ENCODE results near the gene MYH6.
"Not testable (repeated sequence)": the region's sequence is repeated elsewhere in the genome, so short reads cannot be mapped to it uniquely, and the experiment has no call there.

MYH6 gene

DNA sequence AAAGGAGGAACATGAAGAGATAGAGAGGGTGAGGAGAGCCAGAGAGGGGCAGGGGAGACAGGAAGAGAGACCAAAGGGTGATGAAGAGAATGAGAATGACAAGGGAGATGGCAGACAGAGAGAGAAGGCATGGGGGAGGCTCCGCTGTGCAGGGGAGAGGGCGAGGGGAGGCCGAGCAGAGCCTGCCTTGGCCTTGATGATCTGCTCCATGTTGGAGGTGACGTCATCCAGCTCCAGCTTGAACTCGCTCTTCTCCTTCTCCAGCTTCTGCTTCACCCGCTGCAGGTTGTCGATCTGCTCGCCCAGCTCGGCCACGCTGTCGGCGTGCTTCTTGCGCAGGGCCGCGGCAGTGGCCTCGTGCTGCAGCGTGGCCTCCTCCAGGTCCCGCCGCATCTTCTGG is 18.2 kb downstream of the MYH6 start:
- not testable (repeated sequence) for ATAC-seq

DNA sequence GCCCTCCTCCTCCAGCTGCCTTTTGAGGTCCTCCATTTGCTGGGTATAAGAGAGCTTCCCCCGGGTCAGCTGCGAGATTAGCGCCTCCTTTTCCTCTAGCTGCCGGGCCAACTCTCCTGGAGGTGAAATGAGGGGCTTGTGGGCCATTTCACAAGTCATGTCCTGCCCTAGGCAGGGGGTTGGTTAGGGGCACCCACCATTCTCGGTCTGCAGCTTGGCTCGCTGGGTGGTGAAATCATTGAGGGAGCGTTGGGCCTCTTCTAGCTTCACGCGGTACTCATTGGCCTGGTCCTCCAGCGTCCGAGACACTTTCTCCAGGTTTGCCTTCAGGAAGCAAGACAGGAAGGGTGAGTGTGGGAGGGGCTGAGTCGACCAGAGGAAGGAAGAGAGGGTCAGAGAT is 18.7 kb downstream of the MYH6 start:
- no peak for ATAC-seq

DNA sequence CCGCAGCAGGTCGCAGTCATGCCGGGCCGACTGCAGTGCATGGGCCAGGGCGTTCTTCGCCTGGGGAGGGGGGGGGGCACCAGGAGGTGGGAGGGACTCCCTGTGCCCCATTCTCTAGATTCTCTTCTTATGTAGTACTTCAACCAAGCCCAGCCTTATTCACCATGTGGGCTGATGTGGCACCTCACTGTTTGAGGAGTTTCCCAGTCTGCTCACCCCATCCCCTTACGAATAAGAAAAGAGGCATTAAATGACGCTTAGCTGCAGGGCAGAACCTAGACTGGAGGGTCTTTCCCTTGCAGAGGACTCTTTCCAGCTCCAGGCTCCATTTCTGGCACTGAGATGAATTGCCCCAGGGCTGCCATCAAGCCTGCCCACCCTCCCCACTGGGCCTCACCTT is 19.1 kb downstream of the MYH6 start:
- ATAC-seq = no peak

DNA sequence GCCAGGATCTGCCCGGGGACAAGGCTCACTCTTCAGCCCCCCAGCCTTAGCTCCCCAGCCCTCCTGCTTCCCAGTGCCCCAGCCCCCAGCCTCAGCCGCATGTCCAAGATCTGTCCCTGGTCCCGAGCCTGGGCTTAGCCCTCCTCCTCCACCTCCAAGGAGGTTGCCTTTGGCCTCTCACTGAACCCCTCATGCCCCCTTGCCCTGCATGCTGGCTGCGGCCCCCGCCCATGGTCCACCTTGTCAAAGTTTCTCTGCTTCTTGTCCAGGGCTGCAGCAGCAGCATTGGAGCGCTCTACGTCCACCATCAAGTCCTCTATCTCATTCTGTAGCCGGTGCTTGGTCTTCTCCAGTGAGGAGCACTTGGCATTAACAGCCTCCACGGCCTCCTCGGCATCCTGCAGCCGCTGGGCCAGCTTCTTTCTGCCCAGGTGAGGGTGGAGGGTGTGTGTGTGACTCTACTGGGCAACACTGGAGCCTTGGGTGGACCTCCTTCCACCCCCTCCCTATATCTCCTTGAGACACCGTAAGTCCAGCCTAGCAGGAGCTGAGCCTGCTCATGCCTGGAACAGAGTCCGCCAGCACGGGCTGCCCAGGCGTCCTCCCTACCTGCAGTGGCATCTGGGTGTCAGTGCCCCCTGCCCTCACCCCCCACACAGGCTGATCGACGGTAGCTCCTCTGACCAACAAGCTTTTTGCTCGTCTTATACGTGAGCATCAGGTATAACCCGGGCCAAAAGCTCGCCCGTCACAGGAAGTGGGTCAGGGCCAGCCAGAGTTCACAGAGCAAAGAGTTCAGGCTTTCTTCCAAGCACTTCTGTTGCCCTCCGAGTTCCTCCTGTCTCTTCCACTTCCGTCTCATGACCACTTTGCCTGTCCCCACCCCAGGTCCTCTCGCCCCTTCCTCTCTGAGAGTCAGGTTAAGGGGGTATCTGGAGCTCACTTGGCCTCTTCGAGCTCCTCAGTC is 19.9 kb downstream of the MYH6 start:
- no peak for ATAC-seq

DNA sequence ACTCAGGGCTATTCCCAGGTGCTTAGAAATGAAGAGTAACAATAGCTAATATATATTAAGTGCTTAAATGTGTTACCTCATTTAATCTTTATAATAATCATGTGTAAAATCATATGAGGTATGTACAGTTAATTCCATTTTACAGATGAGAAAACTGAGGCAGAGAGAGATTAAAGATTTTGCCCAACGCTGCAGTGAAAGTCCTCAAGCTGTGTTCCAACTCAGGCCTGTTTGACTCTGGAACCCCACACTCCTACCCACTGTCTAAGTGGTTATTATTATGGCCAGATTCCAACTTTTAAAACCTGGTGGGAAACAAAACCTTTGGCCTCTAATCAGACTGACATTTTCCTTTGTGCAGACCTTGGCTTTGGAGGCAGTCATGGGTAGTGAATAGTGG is 21.1 kb downstream of the MYH6 start:
- no peak for ATAC-seq

DNA sequence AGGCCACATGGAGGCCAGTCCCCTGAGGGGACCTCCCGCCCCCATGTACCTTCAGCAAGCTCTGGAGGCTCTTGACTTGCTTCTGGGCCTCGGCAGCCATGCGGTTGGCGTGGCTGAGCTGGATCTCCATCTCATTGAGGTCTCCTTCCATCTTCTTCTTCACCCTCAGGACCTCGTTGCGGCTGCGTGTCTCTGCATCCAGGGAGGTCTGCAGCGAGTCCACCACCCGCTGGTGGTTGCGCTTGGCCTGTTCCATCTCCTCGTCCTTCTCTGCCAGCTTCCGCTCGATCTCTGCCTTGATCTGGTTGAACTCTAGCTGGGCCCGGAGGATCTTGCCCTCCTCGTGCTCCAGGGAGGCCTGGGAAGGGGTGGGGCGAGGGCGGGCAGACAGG is 21.8 kb downstream of the MYH6 start:
- ATAC-seq = not testable (repeated sequence)

DNA sequence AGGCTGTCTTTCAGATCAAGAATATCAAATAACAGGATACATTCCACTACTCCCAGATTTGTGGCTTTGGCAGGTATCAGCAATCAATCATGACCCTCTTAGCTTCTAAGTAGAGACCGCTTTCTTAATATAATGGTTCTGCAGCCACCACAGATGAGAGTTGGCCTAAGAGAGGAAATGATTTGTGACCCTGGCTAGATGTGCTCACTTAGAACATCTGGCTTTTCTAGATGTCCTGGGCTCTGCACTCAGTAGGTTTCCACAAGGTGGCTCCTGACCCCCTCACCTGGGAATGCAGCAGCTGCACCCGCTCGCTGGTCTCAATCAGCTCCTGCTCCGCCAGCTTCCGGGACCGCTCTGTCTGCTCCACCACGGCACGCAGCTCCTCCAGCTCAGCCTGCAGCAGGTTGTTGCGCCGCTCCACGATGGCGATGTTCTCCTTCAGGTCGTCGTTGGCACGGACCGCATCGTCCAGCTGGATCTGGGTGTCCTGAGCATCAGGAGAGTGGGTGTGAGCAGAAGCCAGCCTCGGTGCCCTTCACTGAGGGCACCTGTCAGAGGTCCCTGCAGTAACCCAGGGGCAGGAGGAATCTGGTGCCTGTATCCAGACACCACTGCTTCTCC is 22.3 kb downstream of the MYH6 start:
- no peak for ATAC-seq

DNA sequence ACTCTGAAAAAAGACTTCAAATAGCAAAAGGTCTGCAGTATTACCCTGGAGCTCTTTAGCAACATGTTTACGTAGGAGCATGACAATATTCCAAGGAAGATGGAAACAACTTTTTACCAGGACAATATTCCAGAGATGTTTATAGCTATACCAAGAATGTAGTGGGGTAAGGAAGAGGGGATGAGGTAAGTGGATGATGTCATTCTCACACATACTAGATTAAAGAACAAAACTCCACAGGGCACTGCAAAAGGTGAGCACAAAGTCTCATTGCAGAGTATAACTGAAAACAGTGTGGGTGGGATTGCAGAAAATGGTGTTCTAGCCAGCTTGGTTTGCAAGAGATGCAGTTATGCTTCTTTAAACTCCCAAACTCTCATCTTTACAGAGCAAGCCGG is 22.8 kb downstream of the MYH6 start:
- ATAC-seq = no peak

DNA sequence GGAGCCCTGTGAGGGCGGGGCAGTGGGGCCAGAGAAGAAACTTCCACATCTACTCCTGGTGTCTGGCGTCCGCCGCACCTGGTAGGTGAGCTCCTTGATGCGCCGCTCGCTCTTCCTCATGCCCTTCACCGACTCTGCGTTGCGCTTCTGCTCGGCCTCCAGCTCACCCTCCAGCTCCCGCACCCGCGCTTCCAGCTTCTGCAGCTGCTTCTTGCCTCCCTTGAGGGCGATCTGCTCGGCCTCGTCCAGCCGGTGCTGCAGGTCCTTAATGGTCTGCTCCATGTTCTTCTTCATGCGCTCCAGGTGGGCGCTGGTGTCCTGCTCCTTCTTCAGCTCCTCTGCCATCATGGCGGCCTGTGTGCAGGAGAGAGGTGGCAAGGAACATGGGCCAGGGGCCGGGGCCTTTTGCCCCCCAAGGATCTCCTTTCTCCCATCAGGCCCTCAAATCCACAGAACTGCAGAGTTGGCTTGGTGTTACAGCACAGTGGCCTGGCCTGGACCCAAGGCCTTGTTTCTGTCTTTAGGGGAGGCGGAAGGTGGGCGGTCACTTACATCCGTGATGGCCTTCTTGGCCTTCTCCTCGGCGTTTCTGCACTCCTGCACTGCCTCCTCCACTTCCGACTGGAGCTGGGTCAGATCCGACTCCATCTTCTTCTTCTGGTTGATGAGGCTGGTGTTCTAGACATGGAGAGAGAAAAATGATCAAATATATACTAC is 23.6 kb downstream of the MYH6 start:
- ATAC-seq = no peak

DNA sequence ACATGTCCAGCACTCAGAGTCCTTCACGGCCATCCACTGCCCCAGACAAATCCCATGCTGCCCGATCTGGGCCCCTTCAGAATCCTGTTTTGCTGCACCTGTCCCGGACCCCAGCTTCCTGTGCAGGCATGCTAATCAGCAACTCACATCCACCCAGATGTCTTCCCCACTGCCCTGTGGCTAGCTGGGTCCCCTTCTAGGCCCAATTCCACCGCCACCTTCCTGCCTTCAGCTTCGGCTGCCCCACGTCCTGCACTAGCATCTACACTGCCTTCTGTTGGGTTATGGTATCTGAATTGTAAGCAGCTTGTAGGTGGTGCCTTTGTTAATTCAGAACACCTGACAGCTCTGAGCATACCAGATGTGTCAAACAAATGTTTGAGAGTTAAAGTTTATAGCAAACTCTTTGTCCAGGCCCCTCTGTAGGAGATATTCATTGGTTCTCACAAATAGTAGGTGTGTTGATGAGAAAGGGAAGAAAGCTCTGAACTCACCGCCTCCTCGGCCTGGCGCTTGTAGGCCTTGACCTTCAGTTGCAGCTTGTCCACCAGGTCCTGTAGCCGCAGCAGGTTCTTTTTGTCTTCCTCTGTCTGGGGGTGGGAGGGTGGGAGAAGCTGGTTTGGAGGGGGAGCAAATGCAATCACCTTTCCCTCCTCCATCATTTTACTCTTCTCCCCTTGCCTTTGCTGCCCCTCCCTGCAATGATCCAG is 25.2 kb downstream of the MYH6 start:
- ATAC-seq = no peak

DNA sequence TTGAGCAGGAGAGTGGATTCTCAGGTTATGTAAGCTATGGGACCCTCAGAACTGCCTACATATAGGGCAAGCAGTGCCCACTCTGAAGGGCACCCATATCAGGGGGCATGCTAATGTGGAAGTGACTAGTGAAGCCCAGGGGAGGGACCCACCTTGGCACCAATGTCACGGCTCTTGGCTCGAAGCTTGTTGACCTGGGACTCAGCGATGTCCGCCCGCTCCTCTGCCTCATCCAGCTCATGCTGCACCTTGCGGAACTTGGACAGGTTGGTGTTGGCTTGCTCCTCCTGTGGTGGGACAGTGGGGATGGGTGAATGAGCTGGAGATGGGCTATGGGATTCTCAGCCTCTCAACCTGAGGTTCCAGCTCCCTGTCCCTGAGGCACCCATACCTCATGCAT is 25.8 kb downstream of the MYH6 start:
- no peak for ATAC-seq

DNA sequence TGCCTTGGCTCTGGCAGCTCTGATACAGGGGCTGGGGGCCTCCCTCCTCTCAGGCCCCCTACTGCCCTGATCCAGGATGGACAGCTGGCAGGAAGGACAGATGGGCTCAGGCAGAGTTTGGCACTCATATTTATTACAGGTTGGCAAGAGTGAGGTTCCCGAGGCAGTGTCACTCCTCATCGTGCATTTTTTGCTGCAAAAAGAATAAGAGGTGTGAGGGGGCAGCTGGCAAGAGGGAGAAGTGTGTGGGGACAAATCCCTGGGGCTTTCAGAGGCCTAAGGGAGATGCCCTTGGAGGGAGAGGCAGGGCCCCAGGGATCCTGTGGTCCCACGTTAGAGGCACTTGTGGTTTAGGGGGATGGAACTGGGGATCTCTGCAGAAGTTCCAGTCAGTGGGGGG is 26.2 kb downstream of the MYH6 start:
- no peak for ATAC-seq

DNA sequence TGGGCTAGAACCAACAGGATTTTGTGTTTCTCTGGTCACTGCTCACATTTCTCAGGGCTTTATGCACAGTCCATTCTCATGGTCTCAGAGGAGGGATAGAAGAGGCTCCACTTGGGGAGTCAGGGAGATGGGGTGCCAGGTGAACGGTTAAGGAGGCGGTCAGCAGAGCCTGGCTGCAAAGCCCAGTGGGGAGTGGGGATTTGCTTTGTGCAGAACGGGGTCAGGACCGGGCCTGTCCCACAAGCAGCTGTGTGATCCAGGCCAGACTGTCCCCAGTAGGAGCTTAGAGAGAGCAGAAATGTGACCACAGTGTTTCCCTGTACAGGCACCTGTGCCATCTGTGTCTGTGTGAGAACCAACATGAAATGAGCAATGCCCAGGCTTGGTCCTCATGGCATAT is 27.1 kb downstream of the MYH6 start:
- no peak for ATAC-seq

DNA sequence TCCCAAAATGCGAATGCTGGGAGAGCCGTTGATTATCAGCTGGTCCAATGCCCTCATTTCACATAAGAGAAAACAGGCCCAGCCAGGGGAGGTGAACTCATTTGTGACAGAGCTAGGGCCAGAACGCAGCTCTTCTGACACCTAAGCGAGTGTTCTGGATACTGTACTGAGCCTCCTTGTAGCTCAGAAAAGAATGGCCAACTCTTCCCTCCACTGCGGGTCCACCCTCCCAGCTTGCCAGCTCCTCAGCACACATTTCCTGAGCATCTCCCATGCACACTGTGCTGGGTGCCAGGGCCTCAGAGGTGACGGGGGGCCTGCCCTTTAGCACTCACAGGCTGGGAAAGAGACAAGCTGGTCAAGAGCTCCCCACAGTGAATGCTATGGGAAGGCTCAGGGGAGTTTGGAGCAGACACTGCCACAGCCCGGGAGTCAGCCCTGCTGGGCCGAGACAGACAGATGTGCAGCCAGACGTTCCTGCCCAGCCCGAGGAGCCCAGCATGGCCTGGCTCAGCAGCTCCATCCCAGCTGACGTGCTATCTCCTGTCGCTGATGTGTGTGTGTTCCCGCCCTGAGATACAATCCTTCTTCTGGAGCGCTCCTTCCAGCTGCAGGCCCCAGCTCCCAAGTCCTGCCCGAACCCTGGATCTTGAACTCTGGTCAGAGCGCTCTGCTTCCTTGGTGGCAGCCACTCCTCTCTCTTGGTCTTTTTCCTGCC is 27.7 kb downstream of the MYH6 start:
- ATAC-seq = no peak

DNA sequence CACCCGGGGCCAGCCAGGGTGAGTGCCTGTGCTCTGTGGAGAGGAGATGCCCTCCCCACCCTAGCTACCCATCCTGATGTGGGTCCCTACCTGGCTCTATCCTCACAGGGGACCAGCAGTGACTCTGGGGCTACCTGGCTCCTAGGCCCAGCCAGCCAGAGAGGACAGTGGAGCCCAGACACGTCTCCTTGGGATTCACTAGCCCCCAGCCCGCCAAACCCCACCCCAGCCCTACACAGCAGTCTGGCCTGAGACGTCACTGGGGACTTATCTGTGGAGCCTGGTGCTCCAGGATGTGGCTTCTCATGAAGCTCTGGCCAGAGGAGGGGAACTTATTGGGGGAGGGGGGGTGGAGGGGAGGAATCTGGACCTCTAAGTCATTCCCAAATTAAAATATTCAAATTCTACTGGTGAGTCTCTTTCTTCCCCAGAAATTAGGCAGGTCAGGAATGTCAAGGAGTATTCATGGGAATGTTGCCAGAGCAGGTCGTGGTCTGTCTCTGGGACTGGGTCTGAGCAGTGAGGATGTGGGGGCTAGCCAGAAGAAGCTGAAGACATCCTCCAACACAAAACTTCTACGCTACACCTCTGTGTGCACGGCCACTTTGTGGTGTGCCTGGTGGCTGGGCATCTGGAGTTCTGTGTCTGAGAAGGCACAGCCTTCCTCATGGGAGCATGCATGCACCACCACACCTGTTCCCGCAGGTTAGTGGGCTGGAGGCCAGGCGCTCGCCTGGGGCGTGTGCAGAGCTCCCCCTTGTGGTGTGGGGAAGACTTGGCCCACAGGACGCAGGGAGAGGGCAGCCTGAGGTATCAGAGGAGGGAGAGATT is 28.5 kb downstream of the MYH6 start:
- ATAC-seq = peak; percentile 77 to 80

DNA sequence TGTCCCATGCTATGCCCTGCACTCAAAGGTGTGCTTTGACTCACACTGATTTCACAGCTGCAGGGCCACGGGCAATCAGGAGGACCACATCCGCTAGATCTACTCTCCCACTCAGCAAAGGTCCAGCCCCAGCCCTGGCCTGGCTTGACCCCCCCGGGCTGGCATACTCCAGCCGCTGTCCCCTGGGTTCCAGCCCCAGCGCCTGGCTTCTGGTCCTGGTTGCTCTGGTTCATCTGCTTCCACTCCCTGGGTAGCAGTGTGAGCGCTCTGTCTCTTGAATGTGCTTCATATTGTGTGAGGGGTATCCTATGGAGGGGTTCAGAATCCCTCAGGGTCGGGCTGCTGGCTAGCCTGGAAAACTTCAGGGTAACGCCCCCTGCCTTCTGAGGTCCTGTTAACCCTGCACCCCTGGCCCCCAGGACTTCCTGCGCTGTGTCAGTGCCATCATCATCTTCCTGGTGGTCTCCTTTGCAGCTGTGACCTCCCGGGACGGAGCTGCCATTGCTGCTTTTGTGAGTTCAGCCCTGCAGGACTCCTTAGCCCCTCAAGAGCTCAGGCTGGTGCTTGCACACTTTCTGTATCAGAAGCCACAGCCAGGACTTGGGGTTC is 29.4 kb downstream of the MYH6 start:
- no peak for ATAC-seq

DNA sequence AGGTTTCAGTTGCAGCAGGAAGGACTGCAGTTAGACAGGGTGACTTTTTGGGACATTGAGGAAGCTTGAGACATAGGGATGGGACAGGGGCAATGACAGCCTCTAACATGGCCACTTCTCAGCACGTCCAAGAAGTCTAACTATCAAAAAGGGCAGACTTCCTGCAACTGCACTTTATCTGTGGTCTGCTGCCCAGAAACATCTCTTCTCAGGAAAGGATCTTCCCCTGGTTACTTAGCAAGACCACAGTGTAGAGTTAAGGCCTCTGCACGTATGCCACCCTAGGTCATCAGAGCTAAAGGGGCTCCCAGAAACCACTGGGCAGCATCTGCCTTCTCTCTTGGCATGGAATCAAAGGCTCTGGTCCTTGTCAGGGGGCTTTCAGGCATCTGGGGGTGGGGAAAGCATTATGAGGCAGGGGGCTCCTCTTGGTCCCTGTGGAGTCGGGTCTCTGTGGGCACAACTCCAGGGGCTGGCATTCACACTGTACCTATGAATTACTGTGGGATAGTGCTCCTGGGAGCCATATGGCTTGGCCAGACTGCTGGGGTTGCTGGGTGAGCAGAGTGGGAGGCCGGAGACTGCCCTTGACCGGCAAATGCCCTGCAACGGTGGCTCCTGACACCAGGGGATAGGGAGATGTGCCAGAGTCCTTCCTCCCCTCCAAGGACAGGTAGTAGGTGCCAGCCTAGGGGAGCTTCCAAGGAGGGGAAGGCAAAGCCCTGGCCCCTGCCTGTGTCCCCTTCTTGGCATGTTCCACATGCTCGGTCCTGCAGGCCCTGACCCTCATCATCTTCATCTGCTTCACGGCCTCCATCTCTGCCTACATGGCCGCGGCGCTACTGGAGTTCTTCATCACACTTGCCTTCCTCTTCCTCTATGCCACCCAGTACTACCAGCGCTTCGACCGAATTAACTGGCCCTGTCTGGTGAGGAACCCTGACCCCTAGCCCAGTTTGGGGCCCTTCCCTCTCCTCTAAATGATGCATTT is 30.2 kb downstream of the MYH6 start:
- no peak for ATAC-seq

DNA sequence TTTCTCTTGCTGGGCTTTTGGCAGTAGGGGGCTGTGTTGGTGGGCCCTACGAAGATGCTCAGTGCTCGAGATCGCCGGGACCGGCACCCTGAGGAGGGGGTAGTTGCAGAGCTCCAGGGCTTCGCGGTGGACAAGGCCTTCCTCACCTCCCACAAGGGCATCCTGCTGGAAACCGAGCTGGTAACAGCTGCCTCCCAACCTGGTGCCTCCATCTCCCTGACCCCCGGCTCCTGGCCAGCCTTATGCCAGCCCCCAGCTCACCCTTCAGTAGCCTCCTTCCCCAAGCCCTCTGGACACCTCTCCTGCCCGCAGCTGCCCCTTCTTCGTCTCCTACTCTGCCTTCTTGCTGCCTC is 30.9 kb downstream of the MYH6 start:
- no peak for ATAC-seq

DNA sequence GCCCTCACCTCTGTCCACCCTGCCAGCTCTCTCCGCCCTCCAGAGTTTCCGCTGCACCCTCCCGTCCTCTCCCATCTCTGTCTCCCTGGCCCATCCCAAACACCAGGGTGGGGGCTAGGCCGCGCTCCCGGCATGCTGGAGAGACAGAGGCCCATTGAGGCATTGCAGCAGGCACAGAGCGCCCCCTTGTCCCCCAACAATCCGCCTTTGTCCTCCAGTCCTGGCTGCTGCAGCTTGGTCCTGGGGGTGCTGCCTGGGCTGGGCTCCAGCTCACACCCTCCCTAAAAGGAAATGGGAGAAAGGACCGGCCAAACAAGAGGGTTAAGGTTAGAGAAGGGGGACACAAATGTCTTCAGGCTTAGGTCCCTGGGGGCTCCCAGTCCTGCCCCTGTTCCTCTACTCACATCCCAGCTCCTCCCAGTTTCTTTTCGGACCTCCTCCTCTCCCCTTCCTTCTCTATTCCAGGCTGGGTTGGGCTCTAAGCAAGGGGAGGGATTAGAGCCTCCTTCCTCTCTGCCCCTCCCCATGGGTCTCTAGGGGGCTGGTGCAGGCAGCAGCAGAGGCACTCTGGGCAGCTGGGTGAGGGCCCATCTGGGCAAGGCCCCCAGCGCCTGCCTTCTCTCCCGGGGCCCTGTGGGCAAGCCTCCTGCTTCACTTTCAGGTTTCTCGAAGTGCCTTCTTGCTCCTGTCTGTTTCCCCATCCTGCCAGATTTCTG is 31.4 kb downstream of the MYH6 start, which contains the start of gene CMTM5:
Gene CMTM5, plus strand, starts transcription at position 565 of the 716 bp plus-strand sequence. CDS start 206 bp downstream, outside the sequence.
- no peak for ATAC-seq

Data from activated CD4-positive, CD25-positive, alpha-beta regulatory T cell treated with anti-CD3 and anti-CD28 coated beads, Interleukin-2, amount 50 U/mL, for 24 hours (primary cell).